K562 (cell line): ENCODE results near the gene MLX. TPM values are rescaled to one million over a fixed set of nuclear protein-coding genes. Genes with fewer than 3 reads are reported as not detected.

ENCODE experiments used
- ATF3 ChIP-seq, 2 experiments: fragments of 450-650 bp in 1 of 2; sonication (generic) in 1 of 2; formaldehyde crosslinking in 1 of 2; IDR thresholded peaks in 1 of 2; conservative IDR thresholded peaks in 1 of 2; 2 replicates each; pipeline versions ENCODE4 v1.6.1 to v1.8.1; 2016 to 2023; ENCODE audit warnings: mild to moderate bottlenecking in 2 of 2, moderate library complexity in 2 of 2, inconsistent platforms in 1 of 2, missing genetic modification reagents in 1 of 2
- BHLHE40 ChIP-seq: IDR thresholded peaks from 2 replicates; pipeline ENCODE4 v1.6.1; 2011; ENCODE audit warnings: low read length, improper control_type of control experiment
- CBX5 ChIP-seq: IDR thresholded peaks from 2 replicates; pipeline ENCODE4 v1.6.1; 2014; ENCODE audit warnings: low read depth, borderline replicate concordance
- CEBPZ ChIP-seq: fragments of 150-350 bp; IDR thresholded peaks from 2 replicates; pipeline ENCODE4 v1.6.1; 2014; ENCODE audit warnings: low read depth, mild to moderate bottlenecking, low read length, borderline replicate concordance
- FOSL1 ChIP-seq: fragments of 200-800 bp; sonication (Bioruptor generic); conservative IDR thresholded peaks from 2 replicates; pipeline ENCODE4 v1.6.1; 2016; ENCODE audit warnings: missing genetic modification characterization, missing compliant biosample characterization
- GTF2F1 ChIP-seq: IDR thresholded peaks from 2 replicates; pipeline ENCODE4 v1.6.1; 2011; ENCODE audit warnings: low read depth, low read length, improper control_type of control experiment
- MAFK ChIP-seq: IDR thresholded peaks from 2 replicates; pipeline ENCODE4 v1.6.1; 2011; ENCODE audit warnings: low read length, improper control_type of control experiment
- MTF1 ChIP-seq: fragments of 250-450 bp; sonication (Bioruptor Pico); IDR thresholded peaks from 2 replicates; pipeline ENCODE4 v1.9.0; 2021; ENCODE audit warnings: moderate library complexity, mild to moderate bottlenecking, inconsistent platforms, borderline replicate concordance
- PHF8 ChIP-seq: fragments of 200-600 bp; sonication (generic); IDR thresholded peaks from 2 replicates; pipeline ENCODE4 v1.6.1; 2012; ENCODE audit warnings: mixed run types, mild to moderate bottlenecking, inconsistent platforms, low read length, moderate library complexity, borderline replicate concordance
- RAD51 ChIP-seq: fragments of 450-650 bp; IDR thresholded peaks from 2 replicates; pipeline ENCODE4 v1.7.1; 2016; ENCODE audit warnings: low read depth, mild to moderate bottlenecking, borderline replicate concordance
- RBM17 ChIP-seq: fragments of 200-400 bp; formaldehyde crosslinking; IDR thresholded peaks from 2 replicates; pipeline ENCODE4 v1.6.1; 2017; ENCODE audit warnings: low read depth, mild to moderate bottlenecking, low read length, borderline replicate concordance
- SMARCE1 ChIP-seq: fragments of 450-650 bp; IDR thresholded peaks from 2 replicates; pipeline ENCODE4 v1.7.1; 2016; ENCODE audit warnings: mild to moderate bottlenecking
- ZFP30 ChIP-seq: fragments of 250-450 bp; sonication (Bioruptor Pico); IDR thresholded peaks from 2 replicates; pipeline ENCODE4 v1.8.0; 2022; ENCODE audit warnings: moderate library complexity, mild to moderate bottlenecking, inconsistent platforms, borderline replicate concordance
- ZNF184 ChIP-seq: sonication (generic); formaldehyde crosslinking; IDR thresholded peaks from 2 replicates; pipeline ENCODE4 v1.5.0; 2020; ENCODE audit warnings: missing genetic modification reagents
- ZNF311 ChIP-seq: fragments of 250-450 bp; sonication (Bioruptor Pico); IDR thresholded peaks from 2 replicates; pipeline ENCODE4 v1.4.0; 2020; ENCODE audit warnings: mild to moderate bottlenecking, moderate library complexity
- polyA plus RNA-seq, 8 experiments: library from polyadenylated mRNA; depleted of rRNA in 4 of 8; stranded (reverse) in 5 of 8; unstranded in 3 of 8; fragments of >200 nt; fragmentation: Nextera tagmentation in 2 of 8; fragmentation: Illumina TruSeq in 1 of 8; extraction: Ambion mirVana in 2 of 8; extraction: Trizol in 1 of 8; gene quantifications; 2 replicates each; pipeline versions ENCODE4 v1.2.1 to v1.2.3, GENCODE V29; 2011 to 2014; ENCODE audit warnings: inconsistent platforms in 1 of 8, missing spikeins in 1 of 8
- total RNA-seq, 7 experiments: library from RNA; depleted of rRNA in 6 of 7; stranded (reverse); fragments of >200 nt in 6 of 7; fragmentation: Illumina TruSeq in 2 of 7; extraction: Trizol in 2 of 7; gene quantifications; 2 replicates each; pipeline versions ENCODE4 v1.2.1 to v1.2.3, GENCODE V29; 2011 to 2021; ENCODE audit warnings: low replicate concordance in 1 of 7
- TF ChIP-seq, protein P1 (sequence below): fragments of 250-450 bp; sonication (Bioruptor Pico); IDR thresholded peaks from 2 replicates; pipeline ENCODE4 v1.4.0; 2020; ENCODE audit warnings: borderline replicate concordance
- TF ChIP-seq, protein P2 (sequence below): sonication (generic); formaldehyde crosslinking; IDR thresholded peaks from 2 replicates; pipeline ENCODE4 v1.8.0; 2023; ENCODE audit warnings: missing genetic modification reagents, mild to moderate bottlenecking, borderline replicate concordance

Gene MLX
- total and polyA plus RNA-seq, 9 of the 15 experiments (the other 6 are each of a cell fraction or from before 2014, with no cell fraction given): 42.9 to 100 (median 58.9) TPM

GRCh38 chr17:42561897-42562387, 5.0 kb upstream of the MLX start, which contains the start of gene COASY (continued):
- 0 out of 2 replicates have a peak, but pooled peaks have one; percentile 25 for TF ChIP-seq MAFK
- TF ChIP-seq ATF3 (IDR thresholded peaks at IDR 0.05): no peak
- no peak for TF ChIP-seq ATF3 (CRISPR knock-in tag; conservative IDR thresholded peaks at IDR 0.05)
- TF ChIP-seq CBX5: no peak
- TF ChIP-seq MTF1 (CRISPR knock-in tag): no peak
- TF ChIP-seq GTF2F1: no peak
- TF ChIP-seq FOSL1 (tag): no peak
- TF ChIP-seq ZFP30: no peak
- no peak for TF ChIP-seq ZNF311 (CRISPR knock-in tag)
- TF ChIP-seq PHF8: peak; percentile 57; the same call in 1 of the 2 replicates
- no peak for TF ChIP-seq ZNF184 (CRISPR knock-in tag)
- TF ChIP-seq SMARCE1: no peak
- no peak for TF ChIP-seq BHLHE40
- TF ChIP-seq RBM17: no peak
- TF ChIP-seq CEBPZ: no peak
- TF ChIP-seq RAD51: no peak
- TF ChIP-seq, protein P1, sequence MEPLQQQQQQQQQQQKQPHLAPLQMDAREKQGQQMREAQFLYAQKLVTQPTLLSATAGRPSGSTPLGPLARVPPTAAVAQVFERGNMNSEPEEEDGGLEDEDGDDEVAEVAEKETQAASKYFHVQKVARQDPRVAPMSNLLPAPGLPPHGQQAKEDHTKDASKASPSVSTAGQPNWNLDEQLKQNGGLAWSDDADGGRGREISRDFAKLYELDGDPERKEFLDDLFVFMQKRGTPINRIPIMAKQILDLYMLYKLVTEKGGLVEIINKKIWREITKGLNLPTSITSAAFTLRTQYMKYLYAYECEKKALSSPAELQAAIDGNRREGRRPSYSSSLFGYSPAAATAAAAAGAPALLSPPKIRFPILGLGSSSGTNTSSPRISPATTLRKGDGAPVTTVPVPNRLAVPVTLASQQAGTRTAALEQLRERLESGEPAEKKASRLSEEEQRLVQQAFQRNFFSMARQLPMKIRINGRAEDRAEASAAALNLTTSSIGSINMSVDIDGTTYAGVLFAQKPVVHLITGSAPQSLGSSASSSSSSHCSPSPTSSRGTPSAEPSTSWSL (CRISPR knock-in tag): no peak
- TF ChIP-seq, protein P2, sequence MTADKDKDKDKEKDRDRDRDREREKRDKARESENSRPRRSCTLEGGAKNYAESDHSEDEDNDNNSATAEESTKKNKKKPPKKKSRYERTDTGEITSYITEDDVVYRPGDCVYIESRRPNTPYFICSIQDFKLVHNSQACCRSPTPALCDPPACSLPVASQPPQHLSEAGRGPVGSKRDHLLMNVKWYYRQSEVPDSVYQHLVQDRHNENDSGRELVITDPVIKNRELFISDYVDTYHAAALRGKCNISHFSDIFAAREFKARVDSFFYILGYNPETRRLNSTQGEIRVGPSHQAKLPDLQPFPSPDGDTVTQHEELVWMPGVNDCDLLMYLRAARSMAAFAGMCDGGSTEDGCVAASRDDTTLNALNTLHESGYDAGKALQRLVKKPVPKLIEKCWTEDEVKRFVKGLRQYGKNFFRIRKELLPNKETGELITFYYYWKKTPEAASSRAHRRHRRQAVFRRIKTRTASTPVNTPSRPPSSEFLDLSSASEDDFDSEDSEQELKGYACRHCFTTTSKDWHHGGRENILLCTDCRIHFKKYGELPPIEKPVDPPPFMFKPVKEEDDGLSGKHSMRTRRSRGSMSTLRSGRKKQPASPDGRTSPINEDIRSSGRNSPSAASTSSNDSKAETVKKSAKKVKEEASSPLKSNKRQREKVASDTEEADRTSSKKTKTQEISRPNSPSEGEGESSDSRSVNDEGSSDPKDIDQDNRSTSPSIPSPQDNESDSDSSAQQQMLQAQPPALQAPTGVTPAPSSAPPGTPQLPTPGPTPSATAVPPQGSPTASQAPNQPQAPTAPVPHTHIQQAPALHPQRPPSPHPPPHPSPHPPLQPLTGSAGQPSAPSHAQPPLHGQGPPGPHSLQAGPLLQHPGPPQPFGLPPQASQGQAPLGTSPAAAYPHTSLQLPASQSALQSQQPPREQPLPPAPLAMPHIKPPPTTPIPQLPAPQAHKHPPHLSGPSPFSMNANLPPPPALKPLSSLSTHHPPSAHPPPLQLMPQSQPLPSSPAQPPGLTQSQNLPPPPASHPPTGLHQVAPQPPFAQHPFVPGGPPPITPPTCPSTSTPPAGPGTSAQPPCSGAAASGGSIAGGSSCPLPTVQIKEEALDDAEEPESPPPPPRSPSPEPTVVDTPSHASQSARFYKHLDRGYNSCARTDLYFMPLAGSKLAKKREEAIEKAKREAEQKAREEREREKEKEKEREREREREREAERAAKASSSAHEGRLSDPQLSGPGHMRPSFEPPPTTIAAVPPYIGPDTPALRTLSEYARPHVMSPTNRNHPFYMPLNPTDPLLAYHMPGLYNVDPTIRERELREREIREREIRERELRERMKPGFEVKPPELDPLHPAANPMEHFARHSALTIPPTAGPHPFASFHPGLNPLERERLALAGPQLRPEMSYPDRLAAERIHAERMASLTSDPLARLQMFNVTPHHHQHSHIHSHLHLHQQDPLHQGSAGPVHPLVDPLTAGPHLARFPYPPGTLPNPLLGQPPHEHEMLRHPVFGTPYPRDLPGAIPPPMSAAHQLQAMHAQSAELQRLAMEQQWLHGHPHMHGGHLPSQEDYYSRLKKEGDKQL: no peak
